Measurements from ENCODE around the gene GJA4.
"Not testable (repeated sequence)": the region's sequence is repeated elsewhere in the genome, so short reads cannot be mapped to it uniquely, and the experiment has no call there.

The GJA4 gene

GRCh38 chr1:34768856-34769255 is 23.9 kb upstream of the GJA4 start:
- H3K4me3 ChIP-seq (replicated peaks in 1 of 2; ENCODE audit: low read depth in 2 of 2, low read length in 2 of 2): no peak overlapping the region
- no peak for TF ChIP-seq CTCF (IDR thresholded peaks at IDR 0.05; ENCODE audit: low read depth, low read length)
- peak in 1 of 2 donors; percentile 62 for DNase-seq (ENCODE audit: low read depth in 2 of 2)

DNA sequence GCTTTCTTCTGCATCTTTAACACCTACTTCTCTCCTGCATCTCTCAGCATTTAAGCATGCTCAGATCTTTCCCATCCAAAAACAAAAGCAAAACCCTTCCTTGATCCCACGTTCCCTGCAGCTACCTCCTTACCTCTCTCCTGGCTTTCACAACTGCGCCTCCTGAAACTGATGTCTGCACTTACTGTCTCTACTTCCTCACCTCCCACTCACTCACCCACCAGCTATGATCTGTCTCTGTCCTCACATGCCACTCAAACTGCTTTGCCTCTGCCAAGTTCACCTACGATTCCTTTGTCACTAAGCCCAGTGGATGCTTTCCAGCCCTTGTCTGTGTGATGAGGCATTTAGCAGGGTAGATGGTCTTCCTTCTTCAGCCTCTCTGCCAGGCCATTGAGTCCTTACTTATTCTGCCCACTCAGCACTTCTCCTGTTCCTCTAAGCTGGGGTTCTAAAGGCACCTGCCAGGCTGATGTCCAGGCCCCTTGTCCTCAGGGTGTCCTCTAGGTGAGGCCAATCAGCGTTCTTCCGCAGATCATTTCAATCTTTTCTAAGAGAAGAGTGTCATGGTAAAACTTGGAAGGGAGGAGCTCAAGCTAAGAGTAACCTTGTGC is 21.8 kb upstream of the GJA4 start:
- DNase-seq (ENCODE audit: low read depth in 2 of 2): no peak
- no peak overlapping the region for H3K4me3 ChIP-seq (replicated peaks in 1 of 2; ENCODE audit: low read depth in 2 of 2, low read length in 2 of 2)
- TF ChIP-seq CTCF (IDR thresholded peaks at IDR 0.05; ENCODE audit: low read depth, low read length): no peak

DNA sequence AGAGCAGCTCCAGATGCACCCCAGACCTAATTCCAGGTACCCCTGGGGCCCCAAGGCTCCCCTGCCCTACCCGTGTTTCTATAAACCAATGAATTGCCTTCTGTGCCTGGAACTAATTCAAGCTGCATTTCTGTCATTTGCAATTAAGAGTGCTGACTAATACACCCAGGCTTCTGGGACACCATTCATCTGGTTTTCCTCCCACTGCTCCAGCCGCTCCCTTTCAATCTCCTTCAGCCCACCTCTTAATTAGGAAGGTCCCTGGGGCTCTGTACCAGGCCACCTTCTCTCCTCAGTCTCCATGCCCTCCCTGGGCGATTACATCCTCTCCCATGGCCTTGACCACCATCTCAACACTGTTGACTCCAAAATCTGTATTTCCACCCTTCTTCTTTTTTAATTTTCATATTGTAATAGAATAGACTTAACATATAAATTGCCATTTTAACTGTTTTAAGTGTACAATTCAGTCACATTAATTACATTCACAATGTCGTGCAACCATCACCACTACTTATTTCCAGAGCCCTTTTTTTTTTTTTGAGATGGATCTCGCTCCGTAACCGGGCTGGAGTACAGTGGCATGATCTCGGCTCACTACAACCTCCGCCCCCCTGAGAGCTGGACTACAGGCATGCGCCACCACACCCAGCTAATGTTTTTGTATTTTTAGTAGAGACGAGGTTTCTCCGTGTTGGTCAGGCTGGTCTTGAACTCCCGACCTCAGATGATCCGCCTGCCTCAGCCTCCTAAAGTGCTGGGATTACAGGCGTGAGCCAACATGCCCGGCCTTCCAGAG is 21.0 kb upstream of the GJA4 start:
- TF ChIP-seq CTCF (IDR thresholded peaks at IDR 0.05; ENCODE audit: low read depth, low read length): no peak
- no peak overlapping the region for H3K4me3 ChIP-seq (replicated peaks in 1 of 2; ENCODE audit: low read depth in 2 of 2, low read length in 2 of 2)
- no peak for DNase-seq (ENCODE audit: low read depth in 2 of 2)

DNA sequence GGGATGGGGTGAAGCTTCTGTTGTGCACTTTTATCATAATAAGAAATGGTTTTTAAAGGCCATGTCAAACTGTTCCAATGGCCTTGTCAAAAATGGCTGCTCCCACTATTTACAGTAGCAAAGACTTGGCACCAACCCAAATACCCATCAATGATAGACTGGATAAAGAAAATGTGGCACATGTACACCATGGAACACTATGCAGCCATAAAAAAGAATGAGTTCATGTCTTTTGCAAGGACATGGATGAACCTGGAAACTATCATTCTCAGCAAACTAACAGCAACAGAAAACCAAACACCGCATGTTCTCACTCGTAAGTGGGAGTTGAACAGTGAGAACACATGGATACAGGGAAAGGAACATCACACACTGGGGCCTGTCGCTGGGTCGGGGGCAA is 19.7 kb upstream of the GJA4 start:
- not testable (repeated sequence) for H3K4me3 ChIP-seq (replicated peaks in 1 of 2; ENCODE audit: low read depth in 2 of 2, low read length in 2 of 2); DNase-seq (ENCODE audit: low read depth in 2 of 2)

DNA sequence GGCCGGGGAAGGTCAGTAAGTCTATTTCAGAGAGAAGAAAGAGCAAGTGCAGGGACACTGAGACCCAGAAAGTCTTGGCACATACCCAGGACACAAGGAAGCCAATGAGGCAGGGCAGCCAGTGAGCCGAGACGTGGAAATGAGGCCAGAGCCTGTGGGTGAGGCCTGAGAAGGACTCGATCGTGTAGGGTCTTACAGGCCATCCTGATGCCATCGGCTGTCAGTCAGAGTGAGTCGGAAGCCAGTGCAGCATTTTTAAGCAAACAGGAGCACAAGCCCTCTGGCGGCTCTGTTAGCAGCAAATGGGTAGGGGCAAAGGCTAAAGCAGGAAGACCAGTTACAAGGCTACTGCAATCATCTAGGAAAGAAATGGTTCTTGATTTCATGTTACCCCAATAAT is 17.8 kb upstream of the GJA4 start:
- TF ChIP-seq CTCF (IDR thresholded peaks at IDR 0.05; ENCODE audit: low read depth, low read length): no peak
- DNase-seq (ENCODE audit: low read depth in 2 of 2): no peak
- H3K4me3 ChIP-seq (replicated peaks in 1 of 2; ENCODE audit: low read depth in 2 of 2, low read length in 2 of 2): no peak overlapping the region

DNA sequence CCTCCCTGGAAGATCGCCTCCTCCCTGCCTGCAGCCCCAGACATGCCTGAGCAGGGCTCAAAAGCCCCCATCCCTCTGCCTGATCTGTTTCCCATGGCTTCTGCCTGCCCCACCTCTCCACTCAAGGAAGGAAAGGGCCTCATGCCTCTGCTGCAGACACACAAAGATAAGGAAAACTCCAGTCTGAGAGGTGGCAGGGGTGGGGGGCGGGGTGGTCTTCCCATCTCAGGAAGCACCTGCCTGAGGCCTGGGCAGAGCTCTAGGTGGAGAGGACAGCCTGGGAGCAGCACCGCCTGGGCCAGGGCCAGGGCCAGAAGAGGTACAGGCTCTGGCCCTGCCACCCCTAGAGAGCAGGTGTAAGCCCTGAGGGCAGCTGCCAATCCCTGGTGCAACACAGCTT is 15.9 kb upstream of the GJA4 start:
- no peak for DNase-seq (ENCODE audit: low read depth in 2 of 2)
- no peak for TF ChIP-seq CTCF (IDR thresholded peaks at IDR 0.05; ENCODE audit: low read depth, low read length)
- H3K4me3 ChIP-seq (replicated peaks in 1 of 2; ENCODE audit: low read depth in 2 of 2, low read length in 2 of 2): no peak overlapping the region

- no peak for TF ChIP-seq CTCF (IDR thresholded peaks at IDR 0.05; ENCODE audit: low read depth, low read length)
- DNase-seq (ENCODE audit: low read depth in 2 of 2): no peak
- no peak overlapping the region for H3K4me3 ChIP-seq (replicated peaks in 1 of 2; ENCODE audit: low read depth in 2 of 2, low read length in 2 of 2)
Measured at GRCh38 chr1:34777519-34778321, 15.1 kb upstream of the GJA4 start.
